ENCODE data around the gene KLHL41. TPM values are rescaled to one million over a fixed set of nuclear protein-coding genes. Genes with fewer than 3 reads are reported as not detected.
"Not testable (repeated sequence)": the region's sequence is repeated elsewhere in the genome, so short reads cannot be mapped to it uniquely, and the experiment has no call there.

The KLHL41 gene
- total RNA-seq, 1 donor from 2014 or later: not detected

DNA sequence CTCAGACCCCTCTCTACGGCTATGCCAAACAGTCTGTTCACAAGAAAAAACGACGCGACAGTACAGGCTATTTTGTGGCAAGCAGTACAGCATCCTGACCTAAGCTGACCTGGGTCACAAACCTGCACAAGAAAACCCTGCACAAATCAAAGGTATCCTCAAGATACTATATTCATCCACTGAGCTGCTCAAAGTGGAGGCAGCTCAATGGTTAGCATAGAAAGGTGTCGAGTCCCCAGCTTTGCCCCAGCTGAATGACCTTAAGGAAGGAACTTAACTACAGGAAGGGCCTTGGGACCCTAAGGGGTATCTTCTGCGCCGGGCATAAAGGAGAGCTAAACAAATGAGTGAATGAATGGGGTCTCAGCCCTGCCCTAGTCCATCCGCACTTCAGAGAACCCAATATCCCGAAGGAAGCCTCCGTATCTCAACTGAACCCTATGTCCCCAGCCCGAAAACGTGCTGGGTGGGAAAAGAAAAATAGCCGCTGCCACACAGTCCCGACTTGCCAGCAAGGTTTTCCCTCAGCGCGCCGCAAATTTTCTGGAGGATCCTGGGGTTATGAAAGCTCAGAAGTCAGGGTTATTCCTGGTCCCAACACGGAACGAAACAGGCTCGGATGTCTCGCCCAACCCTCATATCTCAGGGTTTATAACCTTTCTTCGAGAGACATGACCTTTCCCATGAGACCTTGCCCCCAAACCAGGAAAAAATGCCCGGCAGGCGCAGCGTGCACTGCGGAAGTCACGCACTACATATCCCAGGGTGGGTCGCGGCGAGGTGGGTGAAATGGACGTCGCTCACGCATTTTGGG lies 63.9 kb downstream of the KLHL41 start, which contains the start of gene FASTKD1:
Gene FASTKD1, minus strand, starts transcription at position 706 of the 814 bp plus-strand sequence. CDS start 1,836 bp downstream, outside the sequence.
- H3K4me3 Mint-ChIP-seq (ENCODE audit: unreplicated experiment): peak within 1 kb of the TSS; percentile 97
- Histone ChIP-seq H3K4me3 (ENCODE audit: insufficient read depth, low read depth, low read length) (peak within 1 kb of the TSS; percentile 92), H3K79me2 (ENCODE audit: insufficient read depth, low read length) (peaks cover 24% of the 10 kb centered on the region), H3K9me3 (ENCODE audit: insufficient read depth, low read depth, low read length) (no peaks in the 10 kb centered on the region), H3K27me3 (ENCODE audit: insufficient read depth, low read length) (no peaks in the 10 kb centered on the region), H4K20me1 (ENCODE audit: insufficient read depth, low read length) (no peaks in the 10 kb centered on the region), H3K4me1 (ENCODE audit: insufficient read depth, low read length) (peaks cover 4% of the 10 kb centered on the region), H2AFZ (ENCODE audit: low read depth, low read length) (peak within 1 kb of the TSS; percentile 94), H3K4me2 (ENCODE audit: low read length) (peak within 1 kb of the TSS; percentile 96), H3K27ac (ENCODE audit: low read depth, low read length) (peak within 1 kb of the TSS; percentile 55), H3K36me3 (ENCODE audit: insufficient read depth, low read length) (no peaks in the 10 kb centered on the region), H3K9ac (ENCODE audit: low read length) (peak within 1 kb of the TSS; percentile 86)
- H3K27ac Mint-ChIP-seq (ENCODE audit: unreplicated experiment): peak within 1 kb of the TSS; percentile 80
- H3K27me3 Mint-ChIP-seq (ENCODE audit: low read depth, unreplicated experiment): peaks cover 3% of the 10 kb centered on the region
- H3K36me3 Mint-ChIP-seq (ENCODE audit: low read depth, unreplicated experiment): no peaks in the 10 kb centered on the region
- no peaks in the 10 kb centered on the region for H3K9me3 Mint-ChIP-seq (ENCODE audit: unreplicated experiment)
- FAIRE-seq: peak; percentile 80
- DNase-seq (ENCODE audit: low read depth): peak; percentile 72
- peaks cover 3% of the 10 kb centered on the region for H3K4me1 Mint-ChIP-seq (ENCODE audit: low read depth, unreplicated experiment)
- TF ChIP-seq EZH2 (IDR thresholded peaks at IDR 0.05; ENCODE audit: insufficient read depth, low read length): no peak
- TF ChIP-seq, protein P1, sequence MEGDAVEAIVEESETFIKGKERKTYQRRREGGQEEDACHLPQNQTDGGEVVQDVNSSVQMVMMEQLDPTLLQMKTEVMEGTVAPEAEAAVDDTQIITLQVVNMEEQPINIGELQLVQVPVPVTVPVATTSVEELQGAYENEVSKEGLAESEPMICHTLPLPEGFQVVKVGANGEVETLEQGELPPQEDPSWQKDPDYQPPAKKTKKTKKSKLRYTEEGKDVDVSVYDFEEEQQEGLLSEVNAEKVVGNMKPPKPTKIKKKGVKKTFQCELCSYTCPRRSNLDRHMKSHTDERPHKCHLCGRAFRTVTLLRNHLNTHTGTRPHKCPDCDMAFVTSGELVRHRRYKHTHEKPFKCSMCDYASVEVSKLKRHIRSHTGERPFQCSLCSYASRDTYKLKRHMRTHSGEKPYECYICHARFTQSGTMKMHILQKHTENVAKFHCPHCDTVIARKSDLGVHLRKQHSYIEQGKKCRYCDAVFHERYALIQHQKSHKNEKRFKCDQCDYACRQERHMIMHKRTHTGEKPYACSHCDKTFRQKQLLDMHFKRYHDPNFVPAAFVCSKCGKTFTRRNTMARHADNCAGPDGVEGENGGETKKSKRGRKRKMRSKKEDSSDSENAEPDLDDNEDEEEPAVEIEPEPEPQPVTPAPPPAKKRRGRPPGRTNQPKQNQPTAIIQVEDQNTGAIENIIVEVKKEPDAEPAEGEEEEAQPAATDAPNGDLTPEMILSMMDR (IDR thresholded peaks at IDR 0.05; ENCODE audit: insufficient read depth, low read depth, low read length): no peak

DNA sequence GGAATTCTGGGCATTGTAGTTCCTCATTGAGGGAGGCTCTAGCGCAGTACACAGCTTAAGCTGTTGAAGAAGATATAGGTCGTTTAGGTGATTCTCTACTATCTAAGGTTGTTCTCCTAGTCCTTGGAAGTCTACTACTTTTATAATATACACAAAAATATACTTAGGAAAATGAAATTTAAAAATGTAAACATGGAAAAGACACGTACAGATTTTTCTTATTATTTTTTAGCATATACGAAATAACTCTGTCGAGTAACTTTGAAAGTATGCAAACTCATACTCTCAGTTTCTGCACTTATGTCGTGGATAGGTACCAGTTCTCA lies 64.4 kb downstream of the KLHL41 start:
- no peak for FAIRE-seq

DNA sequence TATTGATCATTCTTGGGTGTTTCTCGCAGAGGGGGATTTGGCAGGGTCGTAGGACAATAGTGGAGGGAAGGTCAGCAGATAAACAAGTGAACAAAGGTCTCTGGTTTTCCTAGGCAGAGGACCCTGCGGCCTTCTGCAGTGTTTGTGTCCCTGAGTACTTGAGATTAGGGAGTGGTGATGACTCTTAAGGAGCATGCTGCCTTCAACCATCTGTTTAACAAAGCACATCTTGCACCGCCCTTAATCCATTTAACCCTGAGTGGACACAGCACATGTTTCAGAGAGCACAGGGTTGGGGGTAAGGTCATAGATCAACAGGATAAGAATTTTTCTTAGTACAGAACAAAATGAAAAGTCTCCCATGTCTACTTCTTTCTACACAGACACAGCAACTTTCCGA lies 65.0 kb downstream of the KLHL41 start:
- H3K27ac ChIP-seq (ENCODE audit: low read depth, low read length); H3K9me3 Mint-ChIP-seq (ENCODE audit: unreplicated experiment); H4K20me1 ChIP-seq (ENCODE audit: insufficient read depth, low read length); H3K9ac ChIP-seq (ENCODE audit: low read length); FAIRE-seq; H3K36me3 ChIP-seq (ENCODE audit: insufficient read depth, low read length); H3K4me3 Mint-ChIP-seq (ENCODE audit: unreplicated experiment); H3K27ac Mint-ChIP-seq (ENCODE audit: unreplicated experiment); H2AFZ ChIP-seq (ENCODE audit: low read depth, low read length); H3K36me3 Mint-ChIP-seq (ENCODE audit: low read depth, unreplicated experiment); H3K27me3 Mint-ChIP-seq (ENCODE audit: low read depth, unreplicated experiment); DNase-seq (ENCODE audit: low read depth); H3K27me3 ChIP-seq (ENCODE audit: insufficient read depth, low read length); H3K9me3 ChIP-seq (ENCODE audit: insufficient read depth, low read depth, low read length); H3K4me3 ChIP-seq (ENCODE audit: insufficient read depth, low read depth, low read length); H3K4me1 Mint-ChIP-seq (ENCODE audit: low read depth, unreplicated experiment); H3K4me1 ChIP-seq (ENCODE audit: insufficient read depth, low read length); H3K4me2 ChIP-seq (ENCODE audit: low read length): not testable (repeated sequence)
- H3K79me2 ChIP-seq (ENCODE audit: insufficient read depth, low read length): peaks cover 24% of the 10 kb centered on the region

More for the DNA sequence above, 64.4 kb downstream of the KLHL41 start:
- DNase-seq (ENCODE audit: low read depth): no peak
- H4K20me1 ChIP-seq (ENCODE audit: insufficient read depth, low read length): no peaks in the 10 kb centered on the region
- H3K4me3 Mint-ChIP-seq (ENCODE audit: unreplicated experiment): peak overlapping the region; percentile 97
- H3K36me3 Mint-ChIP-seq (ENCODE audit: low read depth, unreplicated experiment): no peaks in the 10 kb centered on the region
- H3K27ac Mint-ChIP-seq (ENCODE audit: unreplicated experiment): no peak overlapping the region
- peaks cover 24% of the 10 kb centered on the region for H3K79me2 ChIP-seq (ENCODE audit: insufficient read depth, low read length)
- H3K4me3 ChIP-seq (ENCODE audit: insufficient read depth, low read depth, low read length): peak overlapping the region; percentile 92
- H3K36me3 ChIP-seq (ENCODE audit: insufficient read depth, low read length): no peaks in the 10 kb centered on the region
- peak overlapping the region; percentile 96 for H3K4me2 ChIP-seq (ENCODE audit: low read length)
- H2AFZ ChIP-seq (ENCODE audit: low read depth, low read length): peak overlapping the region; percentile 94
- no peaks in the 10 kb centered on the region for H3K9me3 Mint-ChIP-seq (ENCODE audit: unreplicated experiment)
- H3K9ac ChIP-seq (ENCODE audit: low read length): peak overlapping the region; percentile 86
- no peaks in the 10 kb centered on the region for H3K9me3 ChIP-seq (ENCODE audit: insufficient read depth, low read depth, low read length)
- no peak for TF ChIP-seq EZH2 (IDR thresholded peaks at IDR 0.05; ENCODE audit: insufficient read depth, low read length)
- TF ChIP-seq, protein P1 (IDR thresholded peaks at IDR 0.05; ENCODE audit: insufficient read depth, low read depth, low read length): no peak
- peaks cover 7% of the 10 kb centered on the region for H3K27me3 Mint-ChIP-seq (ENCODE audit: low read depth, unreplicated experiment)
- H3K4me1 Mint-ChIP-seq (ENCODE audit: low read depth, unreplicated experiment): peaks cover 3% of the 10 kb centered on the region
- peak overlapping the region; percentile 55 for H3K27ac ChIP-seq (ENCODE audit: low read depth, low read length)
- H3K27me3 ChIP-seq (ENCODE audit: insufficient read depth, low read length): no peaks in the 10 kb centered on the region
- H3K4me1 ChIP-seq (ENCODE audit: insufficient read depth, low read length): peaks cover 4% of the 10 kb centered on the region

DNA sequence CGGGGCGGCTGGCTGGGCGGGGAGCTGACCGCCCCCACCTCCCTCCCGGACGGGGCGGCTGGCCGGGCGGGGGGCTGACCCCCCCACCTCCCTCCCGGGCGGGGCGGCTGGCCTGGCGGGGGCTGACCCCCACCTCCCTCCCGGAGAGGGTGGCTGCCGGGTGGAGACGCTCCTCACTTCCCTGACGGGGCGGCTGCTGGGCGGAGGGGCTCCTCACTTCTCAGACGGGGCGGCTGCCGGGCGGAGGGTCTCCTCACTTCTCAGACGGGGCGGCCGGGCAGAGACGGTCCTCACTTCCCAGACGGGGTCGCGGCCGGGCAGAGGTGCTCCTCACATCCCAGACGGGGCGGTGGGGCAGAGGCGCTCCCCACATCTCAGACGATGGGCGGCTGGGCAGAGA lies 65.8 kb downstream of the KLHL41 start:
- not testable (repeated sequence) for H3K4me1 ChIP-seq (ENCODE audit: insufficient read depth, low read length); H3K9ac ChIP-seq (ENCODE audit: low read length); H3K4me3 ChIP-seq (ENCODE audit: insufficient read depth, low read depth, low read length); DNase-seq (ENCODE audit: low read depth); H3K9me3 ChIP-seq (ENCODE audit: insufficient read depth, low read depth, low read length); H3K27ac ChIP-seq (ENCODE audit: low read depth, low read length); H3K4me2 ChIP-seq (ENCODE audit: low read length); H3K27ac Mint-ChIP-seq (ENCODE audit: unreplicated experiment); H3K9me3 Mint-ChIP-seq (ENCODE audit: unreplicated experiment); H3K36me3 ChIP-seq (ENCODE audit: insufficient read depth, low read length); H4K20me1 ChIP-seq (ENCODE audit: insufficient read depth, low read length); FAIRE-seq; H3K4me3 Mint-ChIP-seq (ENCODE audit: unreplicated experiment); H3K4me1 Mint-ChIP-seq (ENCODE audit: low read depth, unreplicated experiment); H3K27me3 Mint-ChIP-seq (ENCODE audit: low read depth, unreplicated experiment); H3K27me3 ChIP-seq (ENCODE audit: insufficient read depth, low read length); H3K36me3 Mint-ChIP-seq (ENCODE audit: low read depth, unreplicated experiment); H2AFZ ChIP-seq (ENCODE audit: low read depth, low read length)
- peaks cover 24% of the 10 kb centered on the region for H3K79me2 ChIP-seq (ENCODE audit: insufficient read depth, low read length)

Measured in astrocyte (in vitro differentiated cells and primary cell).